ENCODE results near the gene METTL16. TPM values are rescaled to one million over a fixed set of nuclear protein-coding genes. Genes with fewer than 3 reads are reported as not detected.

The METTL16 gene
- total and polyA plus RNA-seq, 2 experiments from 2014 or later, result 40.1 to 80.8 TPM

- no peak for TF ChIP-seq REST (IDR thresholded peaks at IDR 0.05; ENCODE audit: unreplicated experiment)
- TF ChIP-seq NANOG (IDR thresholded peaks at IDR 0.05; ENCODE audit: borderline replicate concordance), result no peak
- no peak for TF ChIP-seq EZH2 (IDR thresholded peaks at IDR 0.05; ENCODE audit: low read depth, unreplicated experiment)
- TF ChIP-seq, protein P1, sequence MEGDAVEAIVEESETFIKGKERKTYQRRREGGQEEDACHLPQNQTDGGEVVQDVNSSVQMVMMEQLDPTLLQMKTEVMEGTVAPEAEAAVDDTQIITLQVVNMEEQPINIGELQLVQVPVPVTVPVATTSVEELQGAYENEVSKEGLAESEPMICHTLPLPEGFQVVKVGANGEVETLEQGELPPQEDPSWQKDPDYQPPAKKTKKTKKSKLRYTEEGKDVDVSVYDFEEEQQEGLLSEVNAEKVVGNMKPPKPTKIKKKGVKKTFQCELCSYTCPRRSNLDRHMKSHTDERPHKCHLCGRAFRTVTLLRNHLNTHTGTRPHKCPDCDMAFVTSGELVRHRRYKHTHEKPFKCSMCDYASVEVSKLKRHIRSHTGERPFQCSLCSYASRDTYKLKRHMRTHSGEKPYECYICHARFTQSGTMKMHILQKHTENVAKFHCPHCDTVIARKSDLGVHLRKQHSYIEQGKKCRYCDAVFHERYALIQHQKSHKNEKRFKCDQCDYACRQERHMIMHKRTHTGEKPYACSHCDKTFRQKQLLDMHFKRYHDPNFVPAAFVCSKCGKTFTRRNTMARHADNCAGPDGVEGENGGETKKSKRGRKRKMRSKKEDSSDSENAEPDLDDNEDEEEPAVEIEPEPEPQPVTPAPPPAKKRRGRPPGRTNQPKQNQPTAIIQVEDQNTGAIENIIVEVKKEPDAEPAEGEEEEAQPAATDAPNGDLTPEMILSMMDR (conservative IDR thresholded peaks at IDR 0.05; ENCODE audit: low read depth in 2 of 2), result no peak
- no peak for TF ChIP-seq POLR2AphosphoS5 (IDR thresholded peaks at IDR 0.05; ENCODE audit: low read depth)
These were observed 141.5 kb downstream of the METTL16 start (continued) for GRCh38 chr17:2370211-2370589.

GRCh38 chr17:2369551-2370210, 142.0 kb downstream of the METTL16 start:
- Histone ChIP-seq H3K27me3 (ENCODE audit: insufficient read depth) (no peaks in the 10 kb centered on the region), H2AFZ (no peak overlapping the region), H3K36me3 (ENCODE audit: insufficient read depth) (no peaks in the 10 kb centered on the region), H4K20me1 (replicated peaks; ENCODE audit: insufficient read depth) (no peaks in the 10 kb centered on the region; the same call in none of the 2 replicates), H3K4me2 (peak overlapping the region; percentile 43; the same call in 1 of the 2 replicates), H3K79me2 (replicated peaks; ENCODE audit: insufficient read depth) (no peaks in the 10 kb centered on the region), H3K9me2 (ENCODE audit: insufficient read depth) (no peaks in the 10 kb centered on the region), H3F3A (replicated peaks; ENCODE audit: low read depth) (0 out of 2 replicates have a peak, but pooled peaks cover 3% of the 10 kb centered on the region), H3K27ac (ENCODE audit: low read depth) (no peak overlapping the region), H3K4me3 (no peak overlapping the region), H3K4me1 (ENCODE audit: insufficient read depth) (no peaks in the 10 kb centered on the region; the same call in 1 of the 2 replicates)
- ATAC-seq, result peak; percentile 74
- H3K27me3 Mint-ChIP-seq (ENCODE audit: insufficient read depth, low read depth, poor library complexity), result peaks cover 18% of the 10 kb centered on the region
- peak overlapping the region; percentile 87 for H3K27ac Mint-ChIP-seq
- H3K4me3 Mint-ChIP-seq, result no peak overlapping the region
- peaks cover 12% of the 10 kb centered on the region; the same call in 2 of the 3 replicates for H3K36me3 Mint-ChIP-seq (ENCODE audit: low read depth)
- no peak for TF ChIP-seq ETS1 (IDR thresholded peaks at IDR 0.05)
- TF ChIP-seq, protein P1 (conservative IDR thresholded peaks at IDR 0.05; ENCODE audit: low read depth in 2 of 2), result peak; percentile 40 to 66
- no peak for TF ChIP-seq EZH2 (IDR thresholded peaks at IDR 0.05; ENCODE audit: low read depth, unreplicated experiment)
- TF ChIP-seq EZH2phosphoT487 (IDR thresholded peaks at IDR 0.05; ENCODE audit: unreplicated experiment), result no peak
- TF ChIP-seq POLR2AphosphoS5 (IDR thresholded peaks at IDR 0.05; ENCODE audit: low read depth), result no peak
- no peak for TF ChIP-seq STAT1 (IDR thresholded peaks at IDR 0.05; ENCODE audit: unreplicated experiment)
- TF ChIP-seq ZNF331 (CRISPR knock-in tag; IDR thresholded peaks at IDR 0.05; ENCODE audit: low read depth), result no peak
- DNase-seq (ENCODE audit: low spot score), result peak; percentile 78
- peaks cover 17% of the 10 kb centered on the region for H3K4me1 Mint-ChIP-seq
- H3K9me3 Mint-ChIP-seq, result no peaks in the 10 kb centered on the region

Measured in GM23338 (cell line).